NCI-H2081 treated with DMSO at 0.1 percent for 48 hours (cell line): ENCODE results near the gene TMEM213.

ENCODE experiments used
- DNase-seq: peaks from one replicate; lab custom pipeline; 2025; lab: John Stamatoyannopoulos, UW

The TMEM213 gene

DNA sequence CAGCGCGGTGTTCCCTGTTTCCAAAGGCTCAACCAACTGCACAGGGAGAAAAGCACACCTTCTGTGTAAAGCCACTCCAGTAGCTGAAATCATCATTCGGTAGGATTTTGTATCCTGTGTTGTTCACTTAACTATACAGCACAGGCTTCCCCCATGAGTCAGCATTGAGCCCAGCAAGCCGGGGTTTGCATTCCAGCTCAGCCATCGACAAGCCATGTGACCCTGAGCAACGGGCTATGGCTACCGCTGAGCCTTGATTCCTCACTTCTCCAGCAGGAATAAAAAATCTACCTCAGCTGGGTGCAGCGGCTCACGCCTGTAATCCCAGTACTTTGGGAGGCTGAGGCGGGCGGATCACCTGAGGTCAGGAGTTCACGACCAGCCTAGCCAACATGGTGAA lies 44.3 kb downstream of the TMEM213 start:
- no peak for DNase-seq

DNA sequence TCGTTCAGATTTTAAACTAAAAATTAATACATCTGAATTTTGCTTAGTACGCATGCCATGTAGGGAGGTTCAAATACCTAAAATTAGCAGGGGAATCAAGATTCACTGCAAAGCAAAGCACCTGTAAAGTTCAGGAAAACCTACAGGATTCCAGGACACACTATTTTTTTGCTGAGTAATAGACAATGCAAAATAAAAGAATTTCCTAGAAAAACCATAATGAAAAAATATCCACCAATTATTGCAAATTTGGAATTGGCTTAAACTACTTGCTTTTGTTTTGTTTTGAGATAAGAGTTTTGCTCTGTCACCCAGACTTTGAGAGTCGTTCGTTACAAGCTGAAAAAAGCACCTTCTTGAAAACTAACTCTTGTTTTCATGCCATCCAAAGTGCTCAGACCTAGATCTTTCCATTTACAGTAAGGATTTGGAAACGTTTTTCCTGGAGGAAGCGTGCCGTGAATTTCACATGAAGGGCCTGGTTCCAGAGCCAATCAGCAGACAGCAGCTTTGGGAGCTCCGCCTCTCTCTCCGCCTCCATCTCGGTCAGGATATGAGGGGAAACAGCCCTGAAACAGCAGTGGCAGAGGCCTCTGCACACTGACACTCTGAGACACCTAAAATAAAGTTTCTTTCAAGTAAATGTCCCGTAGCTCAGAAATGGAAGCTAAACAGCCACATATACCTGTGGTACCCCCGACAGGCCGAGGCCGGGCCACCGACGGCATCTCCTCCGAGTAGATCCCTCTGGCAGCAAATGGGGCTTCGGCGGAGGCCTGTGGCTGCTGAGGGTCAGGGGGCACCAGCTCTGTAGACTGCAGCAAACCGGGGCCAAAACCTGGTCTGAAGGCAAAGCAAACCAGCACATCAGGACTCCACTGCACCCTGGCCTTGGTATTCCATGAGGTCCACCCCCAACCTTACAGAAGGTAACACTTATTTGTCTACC lies 46.1 kb downstream of the TMEM213 start:
- DNase-seq = no peak

DNA sequence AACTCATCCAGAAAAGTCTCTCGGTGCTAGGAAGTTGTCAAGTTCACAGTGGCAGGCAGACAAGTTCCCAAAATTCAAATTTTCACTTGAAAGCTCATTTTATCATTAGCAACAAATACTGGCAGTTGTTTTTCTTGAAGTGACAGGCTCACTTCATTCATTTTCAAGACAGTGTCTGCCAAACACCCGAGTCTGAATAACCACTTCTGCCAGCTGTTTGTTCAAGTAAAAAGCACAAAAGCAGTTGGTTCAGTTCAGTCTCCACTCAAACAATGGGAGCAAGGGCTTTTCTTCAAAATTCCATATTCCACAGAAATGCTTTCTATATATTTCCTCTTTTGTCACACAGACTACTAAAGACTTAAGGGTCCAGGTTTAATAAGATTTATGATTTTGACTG lies 47.9 kb downstream of the TMEM213 start:
- DNase-seq = no peak

DNA sequence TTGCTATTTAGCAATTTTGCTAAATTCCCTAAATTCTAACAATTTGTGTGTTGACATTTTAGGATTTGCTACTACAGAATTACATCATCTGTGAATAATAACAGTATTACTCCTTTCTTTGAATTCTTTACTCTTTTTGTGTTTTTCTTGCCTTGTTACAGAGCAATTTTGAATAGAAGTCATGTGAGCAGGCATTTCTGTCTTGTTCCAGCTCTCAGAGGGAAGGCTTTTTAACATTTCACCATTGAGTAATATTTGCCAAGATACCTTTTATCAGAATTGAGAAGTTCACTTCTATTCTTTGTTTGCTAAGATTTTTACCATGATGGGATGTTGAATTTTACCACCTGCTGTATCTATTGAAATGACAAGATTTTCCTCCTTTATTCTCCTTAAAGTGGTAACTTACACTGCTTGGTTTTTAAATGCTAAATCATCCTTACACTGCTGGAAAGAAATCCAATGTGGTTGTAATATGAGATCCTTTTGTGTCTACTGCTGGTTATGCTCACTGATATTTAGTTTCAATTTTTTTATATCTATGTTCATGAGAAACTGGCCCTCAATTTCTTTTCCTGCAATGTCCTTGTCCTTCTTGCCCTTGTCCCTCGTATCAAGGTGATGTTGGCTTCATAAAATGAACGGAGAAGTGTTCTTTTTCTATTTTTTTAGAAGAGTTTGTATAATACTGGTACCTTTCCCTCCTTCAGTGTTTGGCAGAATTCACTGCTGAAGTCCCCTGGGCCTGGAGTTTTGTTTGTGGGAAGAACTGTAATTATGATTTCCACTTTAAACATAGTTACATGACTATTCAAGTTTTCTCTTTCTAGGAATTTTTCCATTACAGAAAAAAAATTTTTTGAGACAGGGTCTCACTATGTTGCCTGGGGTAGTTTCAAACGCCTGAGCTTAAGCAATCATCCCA lies 50.5 kb downstream of the TMEM213 start:
- DNase-seq = no peak

DNA sequence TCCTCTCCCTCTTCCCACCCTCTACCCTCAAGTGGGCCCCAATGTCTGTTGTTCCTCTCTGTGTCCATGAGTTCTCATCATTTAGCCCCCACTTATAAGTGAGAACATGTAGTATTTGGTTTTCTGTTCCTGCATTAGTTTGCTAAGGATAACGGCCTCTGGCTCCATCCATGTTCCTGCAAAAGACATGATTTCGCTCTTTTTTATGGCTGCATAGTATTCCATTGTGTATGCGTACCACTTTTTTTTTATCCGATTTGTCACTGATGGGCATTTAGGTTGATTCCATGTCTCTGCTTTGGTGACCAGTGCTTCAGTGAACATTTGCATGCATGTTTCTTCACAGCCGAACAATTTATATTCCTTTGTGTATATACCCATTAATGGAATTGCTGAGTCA lies 51.9 kb downstream of the TMEM213 start:
- no peak for DNase-seq

DNA sequence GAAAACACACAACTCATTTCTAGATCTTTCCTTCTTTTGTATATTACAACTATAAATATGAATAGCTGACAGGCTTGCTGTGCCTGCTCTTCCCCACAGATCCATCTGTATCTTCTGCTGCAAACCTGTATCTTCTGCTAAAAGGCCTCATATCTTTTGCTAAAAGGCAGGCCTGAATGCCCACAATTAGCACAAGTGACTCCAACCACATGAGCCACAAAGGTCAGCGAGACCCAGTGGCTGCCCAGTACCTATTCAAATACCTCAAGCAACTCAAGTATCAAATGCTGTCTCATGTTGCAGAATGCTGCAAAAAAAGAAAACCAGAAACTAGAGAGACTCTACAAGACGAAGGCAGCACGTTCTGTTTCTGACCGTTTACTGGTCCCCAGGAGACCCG lies 54.7 kb downstream of the TMEM213 start:
- no peak for DNase-seq

DNA sequence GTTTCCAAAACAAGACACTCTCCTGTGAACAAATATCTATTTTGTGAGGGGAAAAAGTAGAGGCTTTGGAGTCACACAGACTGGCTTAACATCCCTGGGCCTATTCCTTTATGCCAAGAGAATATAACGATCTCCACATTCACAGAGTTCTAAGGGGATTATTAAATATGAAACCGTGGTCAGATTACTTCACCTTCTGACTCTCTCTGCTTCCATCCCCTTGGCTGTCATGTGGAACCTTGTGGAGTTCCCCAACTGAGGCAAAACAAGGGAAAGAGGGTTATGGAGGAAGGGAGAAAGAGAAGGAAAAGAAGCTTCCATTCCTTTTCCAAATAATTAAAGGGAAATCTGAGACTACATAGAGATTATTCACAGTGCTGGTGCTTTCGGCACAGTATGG lies 55.7 kb downstream of the TMEM213 start:
- DNase-seq = no peak

DNA sequence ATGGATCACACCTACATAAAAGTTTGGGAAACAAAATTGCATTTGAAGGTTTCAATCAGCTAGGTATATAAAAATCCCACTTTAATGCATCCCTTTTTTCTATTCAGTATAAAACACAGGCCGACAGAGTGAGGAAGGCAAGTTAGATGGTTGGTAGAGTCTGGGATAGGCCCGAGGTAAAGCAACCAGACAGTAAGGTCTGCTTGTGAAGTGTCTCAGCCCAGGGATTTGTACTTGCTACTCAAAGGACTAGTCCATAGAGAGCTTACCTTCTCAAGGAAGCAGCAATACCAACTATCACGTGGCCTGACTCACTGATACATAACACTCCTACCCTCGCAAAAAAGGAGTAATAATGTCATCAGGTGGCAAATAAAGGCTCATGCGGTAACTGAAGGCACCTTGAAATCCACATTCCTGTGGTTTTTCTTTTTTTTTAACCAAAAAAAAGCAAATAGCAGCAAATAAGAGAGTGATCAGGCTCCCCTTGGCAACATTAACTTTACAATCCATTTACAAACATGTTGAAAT lies 56.4 kb downstream of the TMEM213 start:
- DNase-seq = no peak

DNA sequence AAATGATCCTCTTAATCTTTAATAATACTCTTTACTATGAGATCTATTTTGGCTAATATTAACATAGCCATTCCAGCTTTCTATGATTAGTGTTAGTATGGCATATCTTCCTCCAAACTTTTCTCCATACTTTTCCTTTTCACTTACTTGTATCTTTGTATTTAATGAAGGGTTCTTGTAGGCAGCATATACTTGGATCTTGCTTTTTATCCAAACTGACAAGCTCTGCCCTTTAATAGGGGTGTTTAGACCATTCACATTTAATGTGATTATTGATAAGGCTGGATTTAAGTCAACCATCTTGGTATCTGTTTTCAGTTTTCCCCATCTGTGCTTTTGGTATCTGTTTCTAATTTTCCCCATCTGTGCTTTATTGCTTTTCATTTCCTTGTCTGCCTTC lies 59.9 kb downstream of the TMEM213 start:
- no peak for DNase-seq

DNA sequence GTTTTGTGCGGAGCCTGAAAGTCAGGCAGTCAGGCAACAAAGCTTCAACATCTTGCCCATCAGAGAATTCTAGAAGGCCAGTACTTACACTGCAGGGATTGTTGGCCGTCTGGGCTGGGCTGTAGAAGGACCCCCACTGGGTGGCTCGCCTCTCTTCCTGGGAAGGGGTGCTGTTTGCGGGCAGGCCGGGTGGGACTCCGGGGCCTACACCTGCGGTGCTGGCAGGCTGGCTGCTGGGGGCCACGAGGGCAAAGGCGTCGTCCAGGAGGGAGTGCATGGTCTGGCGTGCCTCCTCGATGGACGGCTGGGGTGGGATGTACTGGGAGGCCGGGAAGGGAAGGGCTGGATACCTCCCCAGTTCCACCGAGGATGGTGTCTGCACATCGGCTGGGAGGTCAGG lies 63.3 kb downstream of the TMEM213 start:
- DNase-seq = no peak

DNA sequence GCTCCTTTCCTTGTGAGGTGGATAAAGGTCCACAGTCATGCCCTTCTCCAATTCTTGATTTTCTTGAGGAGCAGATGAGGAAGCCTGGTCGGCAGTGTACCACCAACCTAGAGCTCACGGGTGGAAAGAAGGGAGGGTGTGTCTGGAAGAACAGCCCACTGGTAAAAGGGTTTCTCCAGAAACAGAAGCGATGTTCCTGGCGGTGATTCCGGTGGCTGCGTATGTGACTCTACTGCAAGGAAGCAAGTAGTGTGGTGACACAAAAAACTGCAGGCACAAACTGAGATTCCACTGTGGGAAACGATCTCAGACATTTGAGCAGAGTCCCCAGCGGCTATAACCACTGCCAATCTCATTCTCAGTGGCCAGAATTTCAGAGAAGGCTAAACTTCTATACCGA lies 66.1 kb downstream of the TMEM213 start:
- no peak for DNase-seq

DNA sequence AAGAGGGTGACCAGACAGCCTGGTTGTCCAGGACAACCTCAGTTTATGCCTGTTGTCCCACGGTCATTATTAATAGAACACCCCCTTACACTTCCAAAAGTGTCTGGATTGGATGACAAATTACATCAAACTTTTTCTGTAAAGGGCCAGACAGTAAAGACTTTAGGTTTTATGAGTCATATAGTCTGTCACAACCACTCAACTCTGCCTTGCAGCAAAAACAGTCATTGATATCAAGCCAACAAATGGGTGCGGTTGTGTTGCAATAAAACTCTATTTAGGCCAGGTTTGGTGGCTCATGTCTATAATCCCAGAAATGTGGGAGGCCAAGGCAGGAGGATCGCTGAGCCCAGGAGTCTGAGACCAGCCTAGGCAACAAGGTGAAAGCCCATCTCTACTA lies 66.9 kb downstream of the TMEM213 start:
- DNase-seq = no peak

DNA sequence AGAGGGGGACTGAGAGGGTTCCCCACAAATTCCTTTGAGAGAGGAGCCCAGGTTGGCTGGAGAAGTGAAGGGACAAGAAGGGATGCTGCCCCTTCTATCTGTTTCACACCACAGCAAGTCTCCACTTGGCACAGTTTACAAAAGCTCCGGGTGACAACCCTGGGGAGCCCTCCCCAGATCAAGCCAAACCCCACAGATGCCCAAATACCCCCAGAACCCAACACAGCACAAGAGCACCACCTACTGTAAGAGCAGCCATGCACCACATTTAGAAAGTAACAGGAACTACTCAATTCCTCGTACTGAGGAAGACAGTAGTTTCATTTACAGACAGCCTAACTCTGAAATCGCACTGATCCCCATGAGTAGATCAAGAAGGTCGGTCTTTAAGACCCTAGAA lies 68.0 kb downstream of the TMEM213 start:
- no peak for DNase-seq

DNA sequence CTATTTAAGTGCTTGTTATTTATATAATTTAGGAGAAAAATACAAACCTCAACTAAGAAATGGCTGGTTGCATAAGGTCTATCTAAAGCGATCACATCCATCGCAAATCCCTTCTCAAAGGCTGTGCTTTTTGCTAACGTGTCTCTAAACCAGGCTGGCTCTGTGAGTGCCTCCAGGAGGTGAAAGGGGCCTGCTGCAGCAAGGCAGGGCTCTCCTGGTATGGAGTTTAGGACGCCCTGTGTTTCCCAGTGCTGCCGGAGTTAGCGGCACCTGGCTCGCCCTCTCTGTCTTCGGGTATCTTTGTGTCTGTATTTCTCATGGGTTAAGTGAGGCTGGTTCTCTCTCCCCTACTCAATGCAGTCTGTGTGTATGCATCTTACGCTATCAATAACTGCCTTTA lies 68.6 kb downstream of the TMEM213 start:
- DNase-seq = no peak

DNA sequence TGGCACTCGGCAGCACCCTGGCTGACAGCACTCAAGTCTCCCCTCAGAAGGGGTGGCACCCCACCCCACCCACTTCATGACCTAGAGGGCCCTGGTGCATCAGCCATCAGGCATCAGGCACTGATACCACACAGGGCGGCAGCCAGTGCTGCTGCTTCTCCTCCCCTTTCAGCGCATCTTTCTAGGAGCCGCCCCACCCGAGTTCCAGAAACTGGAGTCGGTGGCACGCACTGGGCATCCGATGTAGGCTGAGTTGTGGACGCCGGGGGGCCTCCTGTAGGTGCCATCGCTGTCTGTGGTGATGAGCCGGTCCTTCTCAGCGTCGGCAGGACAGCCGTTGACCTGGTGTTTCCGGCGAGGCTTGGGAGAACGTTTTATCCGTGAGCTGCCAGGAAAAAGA lies 70.0 kb downstream of the TMEM213 start:
- DNase-seq = no peak

DNA sequence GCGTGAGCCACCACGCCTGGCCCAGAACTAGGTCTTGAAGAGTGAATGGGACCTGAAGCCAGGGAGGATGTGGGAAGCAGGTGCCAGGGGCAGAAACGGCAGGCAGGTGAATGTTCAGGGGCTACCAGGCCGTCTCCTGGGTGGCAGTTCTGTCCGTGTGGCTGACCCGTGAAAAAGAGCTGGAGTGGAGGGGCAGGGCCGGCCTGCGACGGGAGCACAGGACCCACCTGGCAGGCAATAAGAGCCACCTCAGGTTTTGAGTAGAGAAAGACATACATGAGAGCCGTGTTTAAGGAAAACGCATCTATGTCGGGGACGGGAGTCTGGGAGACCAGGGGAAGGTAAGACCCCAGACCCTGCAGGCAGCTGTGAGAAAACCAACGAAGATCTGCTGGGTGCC lies 70.9 kb downstream of the TMEM213 start:
- DNase-seq = no peak

DNA sequence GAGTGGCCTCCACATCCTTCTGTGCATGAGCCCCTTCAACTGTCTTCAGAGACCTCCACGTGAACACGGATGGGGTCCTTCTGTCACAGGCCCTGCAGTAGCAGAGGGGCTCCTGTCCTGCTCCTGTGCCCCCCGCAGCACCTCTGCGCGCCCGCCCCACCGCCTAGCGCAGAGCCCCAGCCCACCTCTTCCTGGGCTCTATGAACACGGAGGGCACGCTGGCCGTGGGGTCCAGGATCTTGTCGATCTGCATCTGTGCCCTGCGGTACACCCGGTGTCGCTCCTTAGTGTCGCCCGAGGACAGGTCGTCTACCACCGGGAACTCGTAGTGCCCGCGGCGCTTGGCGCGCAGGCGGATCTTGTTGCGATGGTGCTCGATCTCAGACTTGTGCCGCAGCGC lies 71.6 kb downstream of the TMEM213 start:
- DNase-seq = no peak

DNA sequence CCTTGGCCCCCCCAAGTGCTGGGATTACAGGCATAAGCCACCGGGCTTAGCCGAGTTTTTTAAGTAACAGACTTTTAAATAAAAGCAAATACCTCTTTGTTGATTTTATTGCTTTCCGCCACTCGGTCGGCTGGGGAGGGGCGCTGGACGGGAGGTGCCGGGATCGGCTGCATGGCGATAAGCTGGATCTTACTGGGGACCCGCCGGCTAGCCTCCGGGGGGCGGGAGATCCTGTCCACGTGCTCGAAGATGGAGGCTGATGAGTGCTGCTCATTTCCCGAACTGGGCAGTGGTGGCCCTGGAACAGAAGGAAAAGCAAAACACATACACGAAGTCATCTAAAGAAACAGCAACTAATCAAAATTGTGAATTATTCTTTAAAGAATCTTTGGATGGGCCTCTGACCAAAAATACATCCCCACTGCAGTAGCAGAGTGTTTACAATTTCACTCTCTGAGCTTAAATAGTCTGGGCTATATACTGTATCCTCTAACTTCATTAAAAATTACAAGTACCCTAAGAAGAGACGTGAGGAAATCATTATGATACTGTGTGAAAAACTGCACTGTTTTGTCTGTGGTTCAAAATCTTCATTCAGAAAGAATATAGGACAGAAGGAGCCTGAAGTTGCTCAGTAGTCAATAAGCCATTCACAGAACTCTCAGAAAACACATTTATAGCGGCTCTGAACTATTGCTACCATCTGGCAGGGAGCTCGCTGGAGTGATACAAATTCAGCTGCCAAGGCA lies 73.4 kb downstream of the TMEM213 start:
- no peak for DNase-seq

DNA sequence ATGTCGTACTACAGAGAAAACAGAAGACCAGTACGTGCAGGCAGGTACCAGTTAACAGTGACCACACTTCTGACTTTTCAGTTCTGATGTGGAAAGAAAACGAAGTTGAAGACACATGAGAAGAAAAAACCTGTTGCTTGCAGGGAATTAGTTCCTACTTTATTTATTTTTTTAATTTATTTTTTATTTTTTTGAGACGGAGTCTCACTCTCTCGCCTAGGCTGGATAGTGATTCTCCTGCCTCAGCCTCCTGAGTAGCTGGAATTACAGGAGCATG lies 74.0 kb downstream of the TMEM213 start:
- DNase-seq = no peak

DNA sequence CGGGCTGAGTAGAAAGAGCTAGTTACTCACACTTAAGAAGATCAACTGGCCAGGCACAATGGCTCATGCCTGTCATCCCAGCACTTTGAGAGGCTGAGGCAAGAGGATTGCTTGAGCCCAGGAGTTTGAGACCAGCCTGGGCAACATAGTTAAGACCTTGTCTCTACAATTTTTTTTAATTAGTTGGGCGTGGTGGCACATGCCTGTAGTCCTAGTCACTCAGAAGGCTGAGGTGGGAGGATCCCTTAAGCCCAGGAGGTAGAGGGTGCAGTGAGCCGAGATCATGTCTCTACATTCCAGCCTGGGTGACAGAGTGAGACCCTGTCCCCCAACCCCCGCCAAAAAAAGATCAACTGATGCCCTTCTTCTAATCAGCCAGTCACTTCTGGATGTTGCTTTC lies 74.8 kb downstream of the TMEM213 start:
- DNase-seq = no peak

DNA sequence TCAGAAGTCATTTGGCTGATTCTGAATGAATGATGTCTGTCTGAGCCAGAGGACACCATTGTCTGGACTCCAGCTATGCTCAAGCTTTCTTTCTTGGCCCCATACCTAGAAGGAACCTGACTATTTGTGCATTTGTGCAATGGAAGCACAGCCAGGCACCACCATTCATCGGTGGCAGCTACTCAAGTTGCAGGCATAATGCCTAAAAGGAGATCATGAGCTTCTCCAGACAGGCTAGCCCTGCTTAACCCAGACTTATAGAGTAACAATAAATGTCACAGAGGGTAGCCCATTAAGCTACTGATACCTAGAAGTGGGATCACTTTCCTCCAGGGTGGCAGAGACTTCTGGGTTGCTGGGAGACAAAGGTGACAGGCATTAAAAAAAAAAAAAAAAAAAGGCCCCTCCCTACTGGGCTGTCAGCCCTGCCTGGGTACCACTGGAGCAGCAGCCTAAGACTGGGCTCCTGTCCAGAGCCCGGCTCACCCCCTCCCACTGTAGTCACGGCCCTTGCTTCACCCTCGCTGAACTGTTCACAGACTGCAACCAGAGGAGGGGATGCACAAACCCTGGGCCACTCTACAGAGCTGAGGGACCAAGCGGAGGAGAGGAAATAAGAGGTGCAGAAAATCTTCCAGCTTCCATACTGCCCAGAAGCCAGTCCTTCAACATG lies 75.6 kb downstream of the TMEM213 start:
- no peak for DNase-seq

DNA sequence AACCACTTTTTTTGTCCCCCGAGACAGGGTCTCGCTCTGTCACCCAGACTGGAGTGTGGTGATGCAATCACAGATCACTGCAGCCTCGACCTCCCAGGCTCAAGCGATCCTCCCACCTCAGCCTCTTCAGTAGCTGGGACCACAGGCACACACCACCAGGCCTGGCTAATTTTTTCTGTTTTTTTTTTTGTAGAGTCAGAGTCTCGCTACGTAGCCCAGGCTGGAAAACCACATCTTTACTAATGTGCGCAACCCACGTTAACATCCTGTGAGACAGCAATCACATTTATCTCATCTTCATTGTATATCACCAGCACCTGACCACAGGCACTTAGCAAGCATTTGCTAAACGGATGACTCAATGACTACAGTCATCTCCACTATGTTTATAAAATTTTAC lies 78.0 kb downstream of the TMEM213 start:
- DNase-seq = no peak
